Smooth muscle cell (in vitro differentiated cells): ENCODE results near the gene CDH4. TPM values are rescaled to one million over a fixed set of nuclear protein-coding genes. Genes with fewer than 3 reads are reported as not detected.

Source experiments
- DNase-seq: peaks from one replicate; lab custom pipeline; 2025; ENCODE audit not compliant: unreplicated experiment; lab: John Stamatoyannopoulos, UW
- H2AFZ ChIP-seq: fragments of 200-600 bp; sonication (generic); 2 replicates; pipeline ENCODE4 v1.6.0; 2016; ENCODE audit warnings: antibody characterized with exemption, low read depth, mild to moderate bottlenecking
- H3F3A ChIP-seq: fragments of 200-600 bp; sonication (generic); 2 replicates; pipeline ENCODE4 v1.6.0; 2017; ENCODE audit warnings: antibody characterized with exemption, low read depth
- H3K27ac ChIP-seq: fragments of 200-600 bp; sonication (generic); 2 replicates; pipeline ENCODE4 v1.5.1; 2016; ENCODE audit warnings: low read depth, mild to moderate bottlenecking
- H3K27me3 ChIP-seq: fragments of 200-600 bp; sonication (generic); 2 replicates; pipeline ENCODE4 v1.6.1; 2016; ENCODE audit warnings: low read depth, mild to moderate bottlenecking
- H3K36me3 ChIP-seq: fragments of 200-600 bp; sonication (generic); 2 replicates; pipeline ENCODE4 v1.5.1; 2016; ENCODE audit warnings: low read depth
- H3K4me1 ChIP-seq: fragments of 200-600 bp; sonication (generic); 2 replicates; pipeline ENCODE4 v1.5.1; 2016; ENCODE audit warnings: low read depth
- H3K4me2 ChIP-seq: fragments of 200-600 bp; sonication (generic); 2 replicates; pipeline ENCODE4 v1.6.0; 2016; ENCODE audit warnings: mild to moderate bottlenecking
- H3K4me3 ChIP-seq: fragments of 200-600 bp; sonication (generic); 2 replicates; pipeline ENCODE4 v1.5.1; 2016; ENCODE audit warnings: mild to moderate bottlenecking
- H3K79me2 ChIP-seq: fragments of 200-600 bp; sonication (generic); 2 replicates; pipeline ENCODE4 v1.6.0; 2016; ENCODE audit warnings: low read depth, mild to moderate bottlenecking
- H3K9ac ChIP-seq: fragments of 200-600 bp; sonication (generic); 2 replicates; pipeline ENCODE4 v1.6.0; 2016; ENCODE audit warnings: low read depth
- H3K9me3 ChIP-seq: fragments of 200-600 bp; sonication (generic); replicated peaks from 2 replicates; pipeline ENCODE4 v1.5.1; 2016; ENCODE audit warnings: low read depth
- H4K20me1 ChIP-seq: fragments of 200-600 bp; sonication (generic); 2 replicates; pipeline ENCODE4 v1.6.0; 2016; ENCODE audit warnings: low read depth
- WGBS: methylation state at CpG from one replicate; pipeline ENCODE4 v1.1.7; 2016; ENCODE audit warnings: low lambda C conversion rate; 5-methylcytosine and 5-hydroxymethylcytosine counted together
- polyA plus RNA-seq: library from polyadenylated mRNA; unstranded; fragments of >200 nt; fragmentation: Nextera tagmentation; extraction: Ambion mirVana; gene quantifications from 2 replicates; pipeline ENCODE4 v1.2.1, GENCODE V29; 2016
- total RNA-seq: library from RNA; depleted of rRNA; stranded (reverse); fragments of >200 nt; gene quantifications from 2 replicates; pipeline ENCODE4 v1.2.3, GENCODE V29; 2014
- TF ChIP-seq, protein P1 (sequence below): fragments of 200-600 bp; sonication (generic); IDR thresholded peaks from 2 replicates; pipeline ENCODE4 v1.5.1; 2017; ENCODE audit warnings: borderline replicate concordance, mild to moderate bottlenecking, antibody characterized with exemption; ENCODE audit not compliant: insufficient read depth, poor library complexity, severe bottlenecking

CDH4 gene
- total and polyA plus RNA-seq, 2 experiments from 2014 or later: 0.03 to 0.04 TPM

DNA sequence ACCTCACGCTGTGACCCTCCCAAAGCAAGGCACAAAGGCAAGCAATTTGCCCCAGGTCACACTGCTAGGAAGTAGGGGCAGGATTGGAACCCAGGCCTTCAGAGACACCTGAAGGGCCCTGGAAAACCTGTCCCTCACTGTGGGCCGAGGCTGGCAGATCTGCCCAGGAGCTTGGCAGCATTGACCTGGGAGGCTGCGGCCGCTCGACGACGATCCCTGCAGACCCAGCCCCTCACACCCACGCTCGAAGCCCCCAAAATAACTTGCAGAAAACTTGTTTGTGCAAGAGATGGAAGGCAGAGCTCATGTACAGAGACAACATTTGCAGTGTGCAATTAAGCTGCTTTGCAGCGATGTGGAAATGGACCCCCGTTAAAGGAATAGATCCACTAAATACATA is 562.2 kb downstream of the CDH4 start:
- no peaks in the 10 kb centered on the region for H4K20me1 ChIP-seq
- H3K9me3 ChIP-seq: no peaks in the 10 kb centered on the region
- DNase-seq: no peak
- no peak overlapping the region for H3K9ac ChIP-seq
- no peaks in the 10 kb centered on the region for H3K79me2 ChIP-seq
- no peak overlapping the region for H3K4me3 ChIP-seq
- no peaks in the 10 kb centered on the region for H3F3A ChIP-seq
- TF ChIP-seq, protein P1, sequence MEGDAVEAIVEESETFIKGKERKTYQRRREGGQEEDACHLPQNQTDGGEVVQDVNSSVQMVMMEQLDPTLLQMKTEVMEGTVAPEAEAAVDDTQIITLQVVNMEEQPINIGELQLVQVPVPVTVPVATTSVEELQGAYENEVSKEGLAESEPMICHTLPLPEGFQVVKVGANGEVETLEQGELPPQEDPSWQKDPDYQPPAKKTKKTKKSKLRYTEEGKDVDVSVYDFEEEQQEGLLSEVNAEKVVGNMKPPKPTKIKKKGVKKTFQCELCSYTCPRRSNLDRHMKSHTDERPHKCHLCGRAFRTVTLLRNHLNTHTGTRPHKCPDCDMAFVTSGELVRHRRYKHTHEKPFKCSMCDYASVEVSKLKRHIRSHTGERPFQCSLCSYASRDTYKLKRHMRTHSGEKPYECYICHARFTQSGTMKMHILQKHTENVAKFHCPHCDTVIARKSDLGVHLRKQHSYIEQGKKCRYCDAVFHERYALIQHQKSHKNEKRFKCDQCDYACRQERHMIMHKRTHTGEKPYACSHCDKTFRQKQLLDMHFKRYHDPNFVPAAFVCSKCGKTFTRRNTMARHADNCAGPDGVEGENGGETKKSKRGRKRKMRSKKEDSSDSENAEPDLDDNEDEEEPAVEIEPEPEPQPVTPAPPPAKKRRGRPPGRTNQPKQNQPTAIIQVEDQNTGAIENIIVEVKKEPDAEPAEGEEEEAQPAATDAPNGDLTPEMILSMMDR: no peak
- no peaks in the 10 kb centered on the region for H3K36me3 ChIP-seq
- 89% methylated on average over 11 of the region's 11 CpGs for WGBS
- no peak overlapping the region for H3K27ac ChIP-seq
- H3K27me3 ChIP-seq: peaks cover 4% of the 10 kb centered on the region
- no peak overlapping the region for H2AFZ ChIP-seq
- H3K4me2 ChIP-seq: no peak overlapping the region
- no peaks in the 10 kb centered on the region for H3K4me1 ChIP-seq

DNA sequence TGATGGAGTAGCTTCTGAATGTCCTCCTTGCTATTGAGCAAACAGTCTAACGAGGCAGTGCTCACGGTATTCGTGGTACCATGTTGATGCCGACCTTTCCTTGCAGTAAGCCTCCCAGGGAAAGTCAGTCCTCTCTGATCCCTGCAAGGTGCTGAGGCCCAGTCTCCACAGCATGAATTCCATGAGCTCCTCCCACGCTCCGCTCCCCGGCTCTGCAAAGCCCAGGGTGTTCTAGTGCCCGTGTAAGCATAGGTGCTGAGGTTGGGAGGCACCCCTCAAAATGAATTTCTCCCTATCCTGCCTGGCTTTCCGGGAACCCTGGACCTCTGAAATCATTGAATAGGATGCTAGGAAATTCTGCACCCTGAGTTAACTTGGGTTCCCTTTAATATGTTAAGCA is 562.7 kb downstream of the CDH4 start:
- no peaks in the 10 kb centered on the region for H3K9me3 ChIP-seq
- no peaks in the 10 kb centered on the region for H3K36me3 ChIP-seq
- H3K9ac ChIP-seq: no peak overlapping the region
- no peak overlapping the region for H3K27ac ChIP-seq
- no peaks in the 10 kb centered on the region for H3F3A ChIP-seq
- no peak for DNase-seq
- 83% methylated on average over 9 of the region's 9 CpGs for WGBS
- TF ChIP-seq, protein P1: no peak
- peaks cover 4% of the 10 kb centered on the region for H3K27me3 ChIP-seq
- no peak overlapping the region for H3K4me3 ChIP-seq
- H4K20me1 ChIP-seq: no peaks in the 10 kb centered on the region
- no peak overlapping the region for H3K4me2 ChIP-seq
- no peak overlapping the region for H2AFZ ChIP-seq
- H3K4me1 ChIP-seq: no peaks in the 10 kb centered on the region
- no peaks in the 10 kb centered on the region for H3K79me2 ChIP-seq

DNA sequence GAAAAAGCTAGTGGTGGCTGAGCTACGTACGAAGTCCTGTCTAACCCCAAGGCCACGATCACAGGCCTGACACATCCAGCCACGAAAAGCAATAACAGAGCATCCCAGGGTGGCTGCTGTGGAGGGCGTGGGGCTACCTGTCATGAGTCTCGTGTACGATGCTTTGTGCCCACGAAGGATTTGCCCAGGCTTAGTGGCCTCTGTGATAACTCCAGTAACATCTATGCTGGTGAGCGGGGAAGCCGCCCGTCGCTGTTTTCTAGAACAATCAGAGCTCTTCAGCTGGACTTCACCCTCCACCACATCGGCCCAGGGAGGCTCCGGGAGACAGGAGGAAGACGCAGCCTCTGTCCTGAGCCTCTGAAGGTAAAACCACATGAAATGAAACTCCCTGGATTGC is 563.1 kb downstream of the CDH4 start:
- H3K79me2 ChIP-seq: no peaks in the 10 kb centered on the region
- WGBS: 90% methylated on average over 15 of the region's 15 CpGs
- peaks cover 4% of the 10 kb centered on the region for H3K27me3 ChIP-seq
- no peaks in the 10 kb centered on the region for H3F3A ChIP-seq
- no peaks in the 10 kb centered on the region for H3K9me3 ChIP-seq
- H4K20me1 ChIP-seq: no peaks in the 10 kb centered on the region
- no peak overlapping the region for H2AFZ ChIP-seq
- H3K9ac ChIP-seq: no peak overlapping the region
- no peaks in the 10 kb centered on the region for H3K4me1 ChIP-seq
- TF ChIP-seq, protein P1: no peak
- no peak for DNase-seq
- H3K36me3 ChIP-seq: no peaks in the 10 kb centered on the region
- no peak overlapping the region for H3K27ac ChIP-seq
- no peak overlapping the region for H3K4me2 ChIP-seq
- no peak overlapping the region for H3K4me3 ChIP-seq

DNA sequence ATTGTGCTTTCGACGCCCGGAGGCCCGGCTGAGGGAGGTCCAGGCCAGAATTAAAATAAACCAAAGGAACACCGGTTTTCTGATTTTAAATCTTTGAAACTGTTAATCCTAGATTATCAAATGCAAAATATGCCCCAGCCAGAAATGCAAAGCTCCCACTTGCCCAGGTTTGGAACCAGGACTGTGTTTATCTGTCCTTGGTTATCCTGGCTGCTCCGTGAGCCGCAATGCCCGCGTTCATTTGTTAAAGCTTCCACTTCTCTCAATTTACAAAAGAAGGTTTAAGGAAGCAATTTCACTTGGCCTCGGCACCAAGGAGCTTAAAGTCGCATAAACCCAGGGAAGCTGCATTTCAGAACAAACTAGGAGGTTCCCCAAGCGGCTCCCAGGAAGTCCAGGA is 563.6 kb downstream of the CDH4 start:
- no peak for DNase-seq
- no peaks in the 10 kb centered on the region for H4K20me1 ChIP-seq
- no peak overlapping the region for H3K9ac ChIP-seq
- no peak overlapping the region for H3K4me2 ChIP-seq
- H3K27ac ChIP-seq: no peak overlapping the region
- H3K4me1 ChIP-seq: no peaks in the 10 kb centered on the region
- H3K79me2 ChIP-seq: no peaks in the 10 kb centered on the region
- WGBS: 93% methylated on average over 12 of the region's 12 CpGs
- no peaks in the 10 kb centered on the region for H3F3A ChIP-seq
- TF ChIP-seq, protein P1: no peak
- peaks cover 4% of the 10 kb centered on the region for H3K27me3 ChIP-seq
- no peak overlapping the region for H2AFZ ChIP-seq
- no peaks in the 10 kb centered on the region for H3K9me3 ChIP-seq
- no peak overlapping the region for H3K4me3 ChIP-seq
- H3K36me3 ChIP-seq: no peaks in the 10 kb centered on the region
